Measurements from ENCODE around the gene OR5L2.
"Not testable (repeated sequence)": the region's sequence is repeated elsewhere in the genome, so short reads cannot be mapped to it uniquely, and the experiment has no call there.

Gene OR5L2

GRCh38 chr11:55826919-55827318 is at the start of gene OR5L2:
Gene OR5L2, plus strand, starts transcription at chr11:55827219. Its CDS starts 0 bp downstream, at chr11:55827219.
- DNase-seq, result no peak

GRCh38 chr11:55791606-55792005 is 35.4 kb upstream of the OR5L2 start:
- DNase-seq, result no peak

GRCh38 chr11:55793321-55793720 is 33.7 kb upstream of the OR5L2 start:
- DNase-seq, result no peak

- DNase-seq, result no peak
These were observed 31.8 kb upstream of the OR5L2 start, which contains the start of gene OR5D14 for GRCh38 chr11:55795256-55795655. Gene OR5D14, plus strand, starts transcription at chr11:55795556. Its CDS starts 0 bp downstream, at chr11:55795556.

GRCh38 chr11:55806248-55806647 is 20.8 kb upstream of the OR5L2 start:
- no peak for DNase-seq

GRCh38 chr11:55811067-55811466 is 16.0 kb upstream of the OR5L2 start, which contains the start of gene OR5L1:
Gene OR5L1, plus strand, starts transcription at chr11:55811367. Its CDS starts 100 bp downstream, at chr11:55811467.
- no peak for DNase-seq

GRCh38 chr11:55819330-55819729 is 7.7 kb upstream of the OR5L2 start, which contains the start of gene OR5D18:
Gene OR5D18, plus strand, starts transcription at chr11:55819630. Its CDS starts 0 bp downstream, at chr11:55819630.
- DNase-seq, result no peak

GRCh38 chr11:55838452-55838851 is 11.4 kb downstream of the OR5L2 start, which contains the start of gene OR5D16:
Gene OR5D16, plus strand, starts transcription at chr11:55838752. Its CDS starts 0 bp downstream, at chr11:55838752.
- DNase-seq, result no peak

- no peak for DNase-seq
These were observed 20.4 kb downstream of the OR5L2 start for GRCh38 chr11:55847453-55847852.

- DNase-seq, result no peak
These were observed 22.0 kb downstream of the OR5L2 start for GRCh38 chr11:55849037-55849436.

- DNase-seq, result no peak
These were observed 25.1 kb downstream of the OR5L2 start for GRCh38 chr11:55852141-55852540.

GRCh38 chr11:55854704-55855103 is 27.7 kb downstream of the OR5L2 start:
- no peak for DNase-seq

- not testable (repeated sequence) for DNase-seq
These were observed 40.3 kb downstream of the OR5L2 start for GRCh38 chr11:55867354-55867753.

- DNase-seq, result not testable (repeated sequence)
These were observed 45.7 kb downstream of the OR5L2 start for GRCh38 chr11:55872731-55873130.

GRCh38 chr11:55873146-55873545 is 46.1 kb downstream of the OR5L2 start:
- DNase-seq, result not testable (repeated sequence)
